Chondrocyte (in vitro differentiated cells): ENCODE results near the gene TNFRSF1B. TPM values are rescaled to one million over a fixed set of nuclear protein-coding genes. Genes with fewer than 3 reads are reported as not detected.

Experiments
- DNase-seq: peaks from one replicate; pipeline ENCODE4 v3.0.0; 2021; ENCODE audit warnings: mixed read lengths, low spot score
- H3K27ac Mint-ChIP-seq: one replicate; pipeline ENCODE4 v1.8.0; 2021; ENCODE audit warnings: mild to moderate bottlenecking, moderate library complexity, mixed read lengths; ENCODE audit not compliant: unreplicated experiment
- H3K27me3 Mint-ChIP-seq: 2 replicates; pipeline ENCODE4 v1.8.0; 2021; ENCODE audit warnings: low read depth, mixed read lengths
- H3K36me3 Mint-ChIP-seq: 2 replicates; pipeline ENCODE4 v1.8.0; 2021; ENCODE audit warnings: low read depth, mixed read lengths
- H3K4me1 Mint-ChIP-seq: 2 replicates; pipeline ENCODE4 v1.8.0; 2021; ENCODE audit warnings: low read depth, mild to moderate bottlenecking, mixed read lengths
- H3K4me3 Mint-ChIP-seq: one replicate; pipeline ENCODE4 v1.8.0; 2021; ENCODE audit warnings: mild to moderate bottlenecking, moderate library complexity, mixed read lengths; ENCODE audit not compliant: unreplicated experiment
- H3K9me3 Mint-ChIP-seq: 2 replicates; pipeline ENCODE4 v1.8.0; 2021; ENCODE audit warnings: low read depth, mixed read lengths
- total RNA-seq: library from RNA; stranded (reverse); gene quantifications from 3 replicates; pipeline ENCODE4 v1.2.1, GENCODE V29; 2021
- TF ChIP-seq, protein P1 (sequence below): fragments of 200-600 bp; sonication (generic); IDR thresholded peaks from 2 replicates; pipeline ENCODE4 v1.5.0; 2021; ENCODE audit warnings: antibody characterized with exemption, mild to moderate bottlenecking, moderate library complexity

Gene TNFRSF1B
- total RNA-seq, 1 donor from 2014 or later, result 0.22 TPM

DNA sequence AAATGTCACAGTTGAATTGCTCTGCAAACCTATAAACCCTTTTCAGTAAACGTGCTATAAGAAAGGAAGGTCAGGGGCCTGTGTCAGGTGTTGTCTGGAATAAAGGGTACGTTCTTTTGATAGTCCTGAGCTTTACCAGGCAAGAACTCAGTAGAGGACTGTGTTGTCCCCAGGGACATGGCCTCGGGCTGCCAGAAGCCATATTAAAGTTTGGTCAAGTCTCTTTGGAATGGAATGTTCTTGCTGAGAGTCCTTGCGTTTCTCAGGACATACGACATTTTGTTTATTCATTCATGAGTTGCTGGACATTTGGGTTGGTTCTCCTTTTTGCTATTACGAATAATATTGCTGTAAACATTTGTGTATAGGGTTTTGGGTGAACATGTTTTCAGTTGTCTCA lies 79.8 kb downstream of the TNFRSF1B start:
- Mint-ChIP-seq H3K4me1 (peaks cover 17% of the 10 kb centered on the region), H3K4me3 (no peak overlapping the region), H3K9me3 (no peaks in the 10 kb centered on the region), H3K36me3 (peaks cover 32% of the 10 kb centered on the region), H3K27me3 (no peaks in the 10 kb centered on the region), H3K27ac (no peak overlapping the region)
- no peak for DNase-seq
- TF ChIP-seq, protein P1, sequence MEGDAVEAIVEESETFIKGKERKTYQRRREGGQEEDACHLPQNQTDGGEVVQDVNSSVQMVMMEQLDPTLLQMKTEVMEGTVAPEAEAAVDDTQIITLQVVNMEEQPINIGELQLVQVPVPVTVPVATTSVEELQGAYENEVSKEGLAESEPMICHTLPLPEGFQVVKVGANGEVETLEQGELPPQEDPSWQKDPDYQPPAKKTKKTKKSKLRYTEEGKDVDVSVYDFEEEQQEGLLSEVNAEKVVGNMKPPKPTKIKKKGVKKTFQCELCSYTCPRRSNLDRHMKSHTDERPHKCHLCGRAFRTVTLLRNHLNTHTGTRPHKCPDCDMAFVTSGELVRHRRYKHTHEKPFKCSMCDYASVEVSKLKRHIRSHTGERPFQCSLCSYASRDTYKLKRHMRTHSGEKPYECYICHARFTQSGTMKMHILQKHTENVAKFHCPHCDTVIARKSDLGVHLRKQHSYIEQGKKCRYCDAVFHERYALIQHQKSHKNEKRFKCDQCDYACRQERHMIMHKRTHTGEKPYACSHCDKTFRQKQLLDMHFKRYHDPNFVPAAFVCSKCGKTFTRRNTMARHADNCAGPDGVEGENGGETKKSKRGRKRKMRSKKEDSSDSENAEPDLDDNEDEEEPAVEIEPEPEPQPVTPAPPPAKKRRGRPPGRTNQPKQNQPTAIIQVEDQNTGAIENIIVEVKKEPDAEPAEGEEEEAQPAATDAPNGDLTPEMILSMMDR, result no peak

DNA sequence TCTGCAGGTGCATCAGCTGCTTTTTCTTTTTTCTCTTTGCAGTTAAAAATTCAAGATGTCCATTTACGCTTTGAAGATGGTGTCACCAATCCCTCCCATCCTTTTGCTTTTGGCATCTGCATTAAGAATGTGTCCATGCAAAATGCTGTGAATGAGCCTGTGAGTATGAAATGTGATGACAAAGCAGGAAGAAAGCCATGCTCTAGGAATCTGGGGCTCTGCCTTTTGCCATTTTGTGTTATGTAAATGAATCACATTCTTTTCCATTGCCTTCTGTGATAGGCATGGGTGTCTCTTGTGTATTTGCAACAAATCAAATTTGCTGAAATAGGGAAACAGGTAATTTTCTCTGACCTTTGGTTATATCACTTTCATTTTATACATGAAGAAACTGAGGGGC lies 82.4 kb downstream of the TNFRSF1B start:
- H3K27ac Mint-ChIP-seq, result no peak overlapping the region
- no peak overlapping the region for H3K4me3 Mint-ChIP-seq

DNA sequence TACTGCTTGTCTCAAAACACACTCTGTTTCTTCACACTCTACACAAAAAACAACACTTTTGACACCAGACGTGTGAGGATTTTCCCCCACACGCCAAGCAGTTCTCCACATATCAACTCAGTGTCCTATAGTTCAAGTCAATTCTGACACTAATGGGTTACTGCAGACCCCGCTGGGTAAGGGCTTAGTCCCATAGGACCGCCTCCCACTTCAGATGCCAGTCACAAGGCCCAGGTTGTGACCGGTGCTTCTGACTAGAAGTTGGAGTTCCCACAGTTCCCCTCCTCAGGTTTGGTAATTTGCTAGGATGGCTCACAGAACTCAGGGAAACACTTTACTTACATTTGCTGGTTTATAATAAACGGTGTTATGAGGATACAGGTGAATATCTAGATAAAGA lies 83.0 kb downstream of the TNFRSF1B start:
- TF ChIP-seq, protein P1, result no peak
- no peak for DNase-seq
- H3K36me3 Mint-ChIP-seq, result peaks cover 27% of the 10 kb centered on the region
- H3K9me3 Mint-ChIP-seq, result no peaks in the 10 kb centered on the region
- peaks cover 17% of the 10 kb centered on the region for H3K4me1 Mint-ChIP-seq
- no peaks in the 10 kb centered on the region for H3K27me3 Mint-ChIP-seq
- H3K27ac Mint-ChIP-seq, result no peak overlapping the region
- H3K4me3 Mint-ChIP-seq, result no peak overlapping the region

More for the DNA sequence above, 82.4 kb downstream of the TNFRSF1B start:
- Mint-ChIP-seq H3K4me1 (peaks cover 17% of the 10 kb centered on the region), H3K36me3 (peaks cover 30% of the 10 kb centered on the region), H3K27me3 (no peaks in the 10 kb centered on the region), H3K9me3 (no peaks in the 10 kb centered on the region)
- no peak for DNase-seq
- TF ChIP-seq, protein P1, result no peak

DNA sequence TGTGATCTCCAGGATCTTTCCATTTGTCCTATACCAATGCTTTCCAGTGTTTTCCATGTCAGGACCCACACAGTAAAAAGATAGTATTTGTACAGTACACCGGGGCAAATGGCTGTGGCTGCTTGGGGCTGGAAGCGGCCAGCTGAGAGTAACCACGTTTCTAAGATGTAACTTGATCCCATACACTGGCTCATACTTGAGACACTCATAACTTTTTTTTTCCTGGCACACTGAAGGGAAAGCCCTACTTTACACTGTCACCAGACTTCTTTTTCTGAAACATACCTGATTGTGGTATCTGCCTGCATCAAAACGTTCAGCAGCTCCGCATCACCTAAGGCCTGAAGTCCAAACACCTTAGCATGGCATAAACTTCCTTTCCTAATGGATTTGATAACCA lies 84.7 kb downstream of the TNFRSF1B start:
- Mint-ChIP-seq H3K9me3 (no peaks in the 10 kb centered on the region), H3K27ac (no peak overlapping the region), H3K27me3 (no peaks in the 10 kb centered on the region), H3K36me3 (peaks cover 25% of the 10 kb centered on the region), H3K4me1 (peaks cover 10% of the 10 kb centered on the region), H3K4me3 (no peak overlapping the region)
- no peak for DNase-seq
- TF ChIP-seq, protein P1, result no peak

DNA sequence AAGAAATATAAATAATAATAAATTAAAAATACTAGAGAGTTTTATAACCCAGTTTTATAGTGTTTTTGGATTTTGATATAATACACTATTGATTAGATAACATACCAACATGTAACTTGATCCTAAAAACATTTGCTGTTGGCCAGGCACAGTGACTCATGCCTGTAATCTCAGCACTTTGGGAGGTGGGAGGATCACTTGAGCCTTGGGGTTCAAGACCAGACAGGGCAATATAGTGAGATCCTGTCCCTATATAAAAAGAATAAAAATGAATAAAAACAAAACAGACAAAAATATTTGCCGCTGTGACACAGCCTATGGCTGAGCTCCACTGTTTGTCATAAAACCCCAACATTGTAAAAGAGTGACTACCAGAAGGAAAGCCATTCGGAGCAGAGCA lies 89.1 kb downstream of the TNFRSF1B start:
- TF ChIP-seq, protein P1, result no peak
- H3K4me1 Mint-ChIP-seq, result peaks cover 6% of the 10 kb centered on the region
- H3K4me3 Mint-ChIP-seq, result no peak overlapping the region
- H3K36me3 Mint-ChIP-seq, result peaks cover 27% of the 10 kb centered on the region
- DNase-seq, result no peak
- no peaks in the 10 kb centered on the region for H3K27me3 Mint-ChIP-seq
- H3K9me3 Mint-ChIP-seq, result no peaks in the 10 kb centered on the region
- H3K27ac Mint-ChIP-seq, result no peak overlapping the region
